Measurements from ENCODE around the gene ZNF217. TPM values are rescaled to one million over a fixed set of nuclear protein-coding genes. Genes with fewer than 3 reads are reported as not detected.
"Not testable (repeated sequence)": the region's sequence is repeated elsewhere in the genome, so short reads cannot be mapped to it uniquely, and the experiment has no call there.

ZNF217 gene
- total RNA-seq, 2 donors from 2014 or later = 12.6 to 15.8 TPM

GRCh38 chr20:53578492-53579222, 15.0 kb downstream of the ZNF217 start:
- intact Hi-C loops (cut with DNase I) = loop anchor here (2.0 to 10.0 kb wide), 4 partner anchors 292 to 486 kb away; no protein-coding TSS in a partner anchor
- DNase-seq (no peak), ATAC-seq (peak; percentile 72 to 82)

GRCh38 chr20:53576586-53577318, 16.9 kb downstream of the ZNF217 start:
- intact Hi-C loops (cut with DNase I) = loop anchor here (5.0 to 10.0 kb wide), 3 partner anchors 341 to 488 kb away; no protein-coding TSS in a partner anchor
- ATAC-seq = no peak
- no peak for DNase-seq

DNA sequence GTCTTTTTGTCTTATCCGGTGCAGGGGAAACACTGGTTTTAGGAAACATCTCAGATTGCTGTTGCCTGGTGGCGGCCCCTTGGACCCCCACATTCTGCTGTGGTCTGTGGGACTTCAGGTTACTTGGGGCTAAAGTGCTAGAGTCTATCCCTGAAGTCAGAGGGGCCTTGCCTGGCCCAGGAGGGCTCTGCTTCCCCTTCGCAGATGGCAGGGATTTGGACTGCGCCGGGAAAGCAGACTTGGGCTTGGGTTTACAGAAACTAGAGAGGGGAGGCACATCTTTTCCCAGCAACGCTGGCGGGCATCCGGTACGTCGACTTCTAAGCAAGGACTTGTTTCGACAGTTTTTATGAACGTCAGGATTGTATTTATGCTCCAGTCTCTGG, 17.5 kb downstream of the ZNF217 start:
- no peak for ATAC-seq
- no peak for DNase-seq
- intact Hi-C loops (cut with DNase I) = loop anchor here (5.0 to 10.0 kb wide), 3 partner anchors 341 to 489 kb away; no protein-coding TSS in a partner anchor

GRCh38 chr20:53575481-53576194, 18.0 kb downstream of the ZNF217 start:
- ATAC-seq (no peak), DNase-seq (no peak)

DNA sequence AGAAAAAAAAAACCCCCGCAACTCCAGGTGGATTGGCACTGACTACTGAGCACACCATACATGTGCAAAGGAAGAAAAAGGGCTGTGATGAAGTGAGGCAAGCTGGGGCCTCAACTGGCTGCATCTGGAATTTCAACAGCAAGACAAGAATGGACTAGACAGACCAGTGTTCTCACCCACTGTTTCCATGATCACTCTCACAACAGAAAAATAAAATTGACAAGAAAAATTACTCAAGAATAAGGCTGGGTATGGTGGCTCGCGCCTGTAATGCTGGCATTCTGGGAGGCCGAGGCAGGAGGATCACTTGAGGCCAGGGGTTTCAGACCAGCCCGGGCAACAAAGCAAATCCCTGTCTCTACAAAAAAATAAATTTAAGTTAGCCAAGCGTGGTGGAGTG, 18.8 kb downstream of the ZNF217 start:
- ATAC-seq (no peak), DNase-seq (no peak)
- intact Hi-C loops (cut with DNase I) = loop anchor here (5.0 to 10.0 kb wide), 3 partner anchors 342 to 490 kb away; no protein-coding TSS in a partner anchor

More at GRCh38 chr20:53575481-53576194, 18.0 kb downstream of the ZNF217 start:
- intact Hi-C loops (cut with DNase I) = loop anchor here (5.0 to 10.0 kb wide), 3 partner anchors 342 to 489 kb away; no protein-coding TSS in a partner anchor

DNA sequence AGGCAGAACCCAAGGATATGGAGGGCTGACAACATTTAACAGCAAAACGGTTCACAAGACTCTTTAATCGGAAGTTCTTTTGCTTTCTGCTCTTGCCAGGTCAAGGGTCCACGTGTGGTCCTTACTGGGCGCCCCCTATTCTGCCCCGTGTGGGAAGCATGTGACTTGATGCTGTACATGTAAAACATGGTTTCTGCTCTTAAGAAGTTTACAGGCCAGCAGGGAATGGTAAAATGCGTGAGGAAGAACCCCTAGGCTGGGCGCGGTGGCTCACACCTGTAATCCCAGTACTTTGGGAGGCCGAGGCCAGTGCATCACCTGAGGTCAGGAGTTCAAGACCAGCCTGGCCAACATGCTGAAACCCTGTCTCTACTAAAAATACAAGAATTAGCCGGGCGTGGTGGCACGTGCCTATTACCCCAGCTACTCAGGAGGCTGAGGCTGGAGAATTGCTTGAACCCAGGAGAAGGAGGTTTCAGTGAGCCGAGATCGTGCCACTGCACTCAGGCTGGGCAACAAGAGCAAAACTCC, 19.3 kb downstream of the ZNF217 start:
- no peak for DNase-seq
- intact Hi-C loops (cut with DNase I) = loop anchor here in 1 of 2 donors (10.0 kb wide), 1 partner anchor 490 kb away; no protein-coding TSS in a partner anchor
- ATAC-seq = no peak

- no peak for ATAC-seq
- intact Hi-C loops (cut with DNase I) = loop anchor here in 1 of 2 donors (10.0 kb wide), 1 partner anchor 493 kb away; no protein-coding TSS in a partner anchor
Measured at GRCh38 chr20:53571555-53572286, 21.9 kb downstream of the ZNF217 start.

DNA sequence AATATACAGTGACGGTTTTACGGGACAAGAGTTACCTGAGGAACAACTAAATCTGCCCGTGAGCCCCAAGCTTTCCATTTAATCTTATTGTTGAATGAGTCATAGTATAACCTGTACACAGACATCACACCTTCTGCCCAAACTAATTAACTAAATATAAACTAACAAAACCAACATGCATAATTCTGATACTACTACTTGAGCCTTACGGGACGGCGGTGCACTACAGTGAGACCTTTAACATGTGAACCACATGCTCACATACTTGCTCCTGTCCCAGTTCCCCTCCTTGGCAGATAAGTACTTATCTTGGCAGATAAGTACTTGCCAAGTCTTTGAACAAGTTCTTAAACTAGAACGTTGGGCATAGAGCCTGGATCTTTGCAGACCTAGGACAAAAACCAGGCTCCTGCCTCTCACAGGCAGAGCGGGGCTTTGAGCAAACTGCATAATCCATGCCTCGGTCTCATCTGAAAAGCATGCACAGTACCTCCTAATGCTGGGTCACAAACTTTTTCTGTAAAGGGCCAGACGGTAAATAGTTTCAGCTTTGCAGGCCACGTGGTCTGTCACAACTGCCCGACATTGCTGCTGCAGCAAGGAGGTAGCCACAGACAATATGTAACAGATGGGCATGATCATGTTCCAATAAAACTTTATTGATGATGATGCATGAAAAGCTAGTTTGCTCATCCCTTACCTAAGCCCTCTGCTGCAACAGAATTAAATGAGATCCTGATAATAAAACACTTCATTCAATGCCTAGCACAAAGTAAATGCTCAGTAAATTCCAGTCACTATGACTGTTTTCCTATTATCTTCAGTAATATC, 23.0 kb downstream of the ZNF217 start:
- intact Hi-C loops (cut with DNase I) = loop anchor here in 1 of 2 donors (10.0 kb wide), 1 partner anchor 494 kb away; no protein-coding TSS in a partner anchor
- ATAC-seq = peak; percentile 15 to 52

More at GRCh38 chr20:53571555-53572286, 21.9 kb downstream of the ZNF217 start:
- DNase-seq = no peak

DNA sequence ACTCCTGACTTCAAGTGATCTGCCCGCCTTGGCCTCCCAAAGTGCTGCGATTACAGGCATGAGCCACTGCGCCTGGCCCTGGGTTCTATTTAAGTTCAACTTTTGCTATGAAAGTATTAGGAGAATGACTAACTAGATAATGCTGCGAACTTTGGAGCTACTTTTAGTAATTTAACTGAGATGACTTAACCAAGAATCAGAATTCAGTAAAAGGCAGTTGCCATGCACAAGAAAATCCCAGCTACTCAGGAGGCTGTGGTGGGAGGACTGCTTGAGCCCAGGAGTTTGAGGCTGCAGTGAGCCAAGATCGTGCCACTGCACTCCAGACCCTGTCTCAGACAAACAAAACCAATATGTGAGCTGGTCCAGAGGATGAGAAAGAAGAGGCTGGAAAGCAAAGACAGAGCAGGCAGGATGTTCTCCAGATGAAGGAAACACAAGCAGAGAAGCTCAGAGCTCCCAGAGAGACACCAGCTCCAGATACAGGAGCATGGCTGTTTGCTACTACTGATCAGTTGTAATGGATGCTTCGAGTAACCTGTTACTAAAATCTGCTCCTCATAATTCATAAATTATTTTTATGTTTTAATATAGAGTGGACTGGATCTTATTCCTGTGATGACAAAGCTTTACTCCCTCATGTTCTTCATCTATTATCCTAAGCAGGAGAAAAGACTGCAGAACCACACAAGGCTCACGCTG, 23.9 kb downstream of the ZNF217 start:
- no peak for DNase-seq
- intact Hi-C loops (cut with DNase I) = loop anchor here in 1 of 2 donors (10.0 kb wide), 1 partner anchor 495 kb away; no protein-coding TSS in a partner anchor
- ATAC-seq = no peak

More for the DNA sequence above, 23.0 kb downstream of the ZNF217 start:
- DNase-seq = no peak

DNA sequence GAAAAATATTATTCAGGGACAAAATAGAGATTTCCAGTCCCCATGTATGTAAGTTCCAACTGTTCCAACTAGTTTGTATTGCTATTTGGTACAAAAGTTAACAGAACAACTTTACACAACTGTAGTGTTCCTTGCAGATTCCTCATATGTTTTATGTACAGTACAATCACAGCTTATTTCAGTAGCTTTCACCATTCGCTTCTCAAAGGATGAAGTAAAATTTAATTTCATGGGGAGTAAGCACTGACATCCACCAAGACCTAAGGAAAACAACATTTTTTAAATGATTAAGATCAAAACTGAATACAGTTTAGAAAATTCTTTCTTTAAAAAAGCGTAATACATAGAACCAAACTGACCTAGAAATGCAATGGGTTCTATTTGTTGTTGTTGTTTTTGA, 24.6 kb downstream of the ZNF217 start:
- no peak for DNase-seq
- ATAC-seq = no peak
- intact Hi-C loops (cut with DNase I) = no loop called here

GRCh38 chr20:53568351-53568750, 25.3 kb downstream of the ZNF217 start:
- intact Hi-C loops (cut with DNase I) = no loop called here
- DNase-seq (no peak), ATAC-seq (no peak)

- intact Hi-C loops (cut with DNase I) = no loop called here
- ATAC-seq (no peak), DNase-seq (no peak)
Measured at GRCh38 chr20:53567379-53567917, 26.2 kb downstream of the ZNF217 start.

- ATAC-seq; intact Hi-C loops (cut with DNase I); DNase-seq: not testable (repeated sequence)
Measured at GRCh38 chr20:53566623-53567022, 27.0 kb downstream of the ZNF217 start.

GRCh38 chr20:53565254-53565653, 28.4 kb downstream of the ZNF217 start:
- DNase-seq (no peak), ATAC-seq (no peak)
- intact Hi-C loops (cut with DNase I) = no loop called here

DNA sequence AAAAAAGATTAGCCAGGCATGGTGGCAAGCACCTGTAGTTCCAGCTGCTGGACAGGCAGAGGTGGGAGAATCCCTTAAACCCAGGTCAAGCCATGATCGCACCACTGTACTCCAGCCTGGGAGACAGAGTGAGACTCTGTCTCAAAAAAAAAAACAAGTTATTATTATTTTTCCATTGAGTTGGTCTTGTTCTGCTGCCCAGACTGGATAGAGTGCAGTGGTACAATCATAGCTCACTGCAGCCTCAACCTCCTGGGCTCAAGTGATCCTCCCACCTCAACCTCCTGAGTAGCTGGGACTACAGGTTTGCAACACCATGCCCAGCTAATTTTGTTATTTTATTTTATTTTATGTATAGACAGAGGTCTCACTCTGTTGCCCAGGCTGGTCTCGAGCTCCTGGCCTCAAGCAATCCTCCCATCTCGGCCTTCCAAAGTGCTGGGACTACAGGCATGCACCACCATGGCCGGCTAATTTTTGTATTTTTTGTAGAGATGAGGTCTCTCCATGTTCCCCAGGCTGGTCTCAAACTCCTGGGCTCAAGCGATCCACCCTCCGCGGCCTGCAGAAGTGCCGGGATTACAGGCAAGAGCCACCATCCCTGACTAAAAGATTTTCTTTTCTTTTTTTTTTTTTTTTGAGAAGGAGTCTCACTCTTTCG, 31.4 kb downstream of the ZNF217 start:
- intact Hi-C loops (cut with DNase I); ATAC-seq; DNase-seq: not testable (repeated sequence)

DNA sequence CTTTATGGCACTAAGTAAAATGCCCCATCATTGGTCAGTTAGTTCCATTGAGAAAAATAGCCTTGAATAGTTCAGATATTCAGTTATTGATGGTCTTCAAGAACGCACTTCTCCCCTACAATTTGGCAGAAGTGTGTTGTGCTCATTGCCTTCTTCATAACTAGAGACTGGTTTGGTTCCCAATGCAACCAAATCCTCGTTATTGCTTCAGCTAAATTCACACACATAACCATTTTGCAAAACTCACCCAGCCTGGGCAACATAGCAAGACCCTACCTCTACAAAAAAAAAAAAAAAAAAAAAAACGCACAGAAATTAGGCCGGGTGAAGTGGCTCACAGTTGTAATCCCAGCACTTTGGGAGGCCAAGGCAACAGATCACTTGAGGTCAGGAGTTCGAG, 32.1 kb downstream of the ZNF217 start:
- no peak for DNase-seq
- ATAC-seq = no peak
- intact Hi-C loops (cut with DNase I) = no loop called here

Data from left cardiac atrium (tissue), 4 donors.